Measurements from ENCODE around the gene KLK3.

DNA sequence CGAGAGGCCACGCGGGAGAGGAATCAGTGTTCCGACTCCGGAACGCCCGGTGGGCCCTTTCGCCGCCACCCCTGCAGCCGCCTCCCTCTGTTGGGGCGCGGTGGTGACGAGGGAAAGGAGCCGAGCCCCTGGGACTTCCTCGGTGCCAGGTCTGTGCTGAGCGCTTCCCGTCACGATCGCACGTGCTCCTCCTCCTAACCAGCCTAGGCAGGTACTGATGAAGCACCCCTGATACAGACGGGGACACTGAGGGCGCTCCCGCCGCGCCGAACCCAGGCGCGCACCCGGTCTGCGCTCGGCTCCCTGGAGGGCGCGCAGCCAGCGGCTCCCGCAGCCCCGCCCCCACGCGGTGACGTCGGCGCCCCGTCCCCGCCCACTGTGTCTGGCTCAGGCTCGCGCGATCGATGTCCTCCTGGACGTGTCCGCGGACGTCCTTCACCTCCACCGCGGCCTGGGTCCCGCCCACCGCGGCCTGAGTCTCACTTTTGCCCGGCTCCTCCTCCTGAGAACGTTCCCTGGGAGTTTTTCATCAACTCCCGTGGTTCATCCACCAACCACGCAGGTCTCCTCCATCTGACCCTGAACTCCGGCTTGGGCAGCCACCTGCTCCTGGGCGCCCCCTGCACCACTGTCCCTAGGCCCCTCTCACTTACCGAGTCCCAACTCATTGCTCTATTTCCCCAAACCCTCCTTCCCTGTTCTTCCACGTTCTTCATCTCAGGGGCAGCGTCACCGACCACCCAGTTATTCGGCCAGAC is 18.8 kb upstream of the KLK3 start:
- TF ChIP-seq, protein P1, sequence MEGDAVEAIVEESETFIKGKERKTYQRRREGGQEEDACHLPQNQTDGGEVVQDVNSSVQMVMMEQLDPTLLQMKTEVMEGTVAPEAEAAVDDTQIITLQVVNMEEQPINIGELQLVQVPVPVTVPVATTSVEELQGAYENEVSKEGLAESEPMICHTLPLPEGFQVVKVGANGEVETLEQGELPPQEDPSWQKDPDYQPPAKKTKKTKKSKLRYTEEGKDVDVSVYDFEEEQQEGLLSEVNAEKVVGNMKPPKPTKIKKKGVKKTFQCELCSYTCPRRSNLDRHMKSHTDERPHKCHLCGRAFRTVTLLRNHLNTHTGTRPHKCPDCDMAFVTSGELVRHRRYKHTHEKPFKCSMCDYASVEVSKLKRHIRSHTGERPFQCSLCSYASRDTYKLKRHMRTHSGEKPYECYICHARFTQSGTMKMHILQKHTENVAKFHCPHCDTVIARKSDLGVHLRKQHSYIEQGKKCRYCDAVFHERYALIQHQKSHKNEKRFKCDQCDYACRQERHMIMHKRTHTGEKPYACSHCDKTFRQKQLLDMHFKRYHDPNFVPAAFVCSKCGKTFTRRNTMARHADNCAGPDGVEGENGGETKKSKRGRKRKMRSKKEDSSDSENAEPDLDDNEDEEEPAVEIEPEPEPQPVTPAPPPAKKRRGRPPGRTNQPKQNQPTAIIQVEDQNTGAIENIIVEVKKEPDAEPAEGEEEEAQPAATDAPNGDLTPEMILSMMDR (IDR thresholded peaks at IDR 0.05) = no peak
- no peak for TF ChIP-seq POLR2A (IDR thresholded peaks at IDR 0.05)
